C1 segment of cervical spinal cord (tissue), 14 donors: ENCODE results near the gene TRIM47.
A peak's percentile ranks its signal among the peaks of the same experiment; 100 is the strongest.

ENCODE experiments used
- DNase-seq, 14 donors: peaks; one replicate each; lab custom pipeline; 2025; lab: John Stamatoyannopoulos, UW

TRIM47 gene, protein sequence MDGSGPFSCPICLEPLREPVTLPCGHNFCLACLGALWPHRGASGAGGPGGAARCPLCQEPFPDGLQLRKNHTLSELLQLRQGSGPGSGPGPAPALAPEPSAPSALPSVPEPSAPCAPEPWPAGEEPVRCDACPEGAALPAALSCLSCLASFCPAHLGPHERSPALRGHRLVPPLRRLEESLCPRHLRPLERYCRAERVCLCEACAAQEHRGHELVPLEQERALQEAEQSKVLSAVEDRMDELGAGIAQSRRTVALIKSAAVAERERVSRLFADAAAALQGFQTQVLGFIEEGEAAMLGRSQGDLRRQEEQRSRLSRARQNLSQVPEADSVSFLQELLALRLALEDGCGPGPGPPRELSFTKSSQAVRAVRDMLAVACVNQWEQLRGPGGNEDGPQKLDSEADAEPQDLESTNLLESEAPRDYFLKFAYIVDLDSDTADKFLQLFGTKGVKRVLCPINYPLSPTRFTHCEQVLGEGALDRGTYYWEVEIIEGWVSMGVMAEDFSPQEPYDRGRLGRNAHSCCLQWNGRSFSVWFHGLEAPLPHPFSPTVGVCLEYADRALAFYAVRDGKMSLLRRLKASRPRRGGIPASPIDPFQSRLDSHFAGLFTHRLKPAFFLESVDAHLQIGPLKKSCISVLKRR

GRCh38 chr17:75878174-75878998, at the start of gene TRIM47:
Gene TRIM47, minus strand, starts transcription at chr17:75878581. Its CDS starts 33 bp downstream, at chr17:75878548.
- peak in 12 of 14 donors; percentile 32 to 75 (median 46) for DNase-seq

DNA sequence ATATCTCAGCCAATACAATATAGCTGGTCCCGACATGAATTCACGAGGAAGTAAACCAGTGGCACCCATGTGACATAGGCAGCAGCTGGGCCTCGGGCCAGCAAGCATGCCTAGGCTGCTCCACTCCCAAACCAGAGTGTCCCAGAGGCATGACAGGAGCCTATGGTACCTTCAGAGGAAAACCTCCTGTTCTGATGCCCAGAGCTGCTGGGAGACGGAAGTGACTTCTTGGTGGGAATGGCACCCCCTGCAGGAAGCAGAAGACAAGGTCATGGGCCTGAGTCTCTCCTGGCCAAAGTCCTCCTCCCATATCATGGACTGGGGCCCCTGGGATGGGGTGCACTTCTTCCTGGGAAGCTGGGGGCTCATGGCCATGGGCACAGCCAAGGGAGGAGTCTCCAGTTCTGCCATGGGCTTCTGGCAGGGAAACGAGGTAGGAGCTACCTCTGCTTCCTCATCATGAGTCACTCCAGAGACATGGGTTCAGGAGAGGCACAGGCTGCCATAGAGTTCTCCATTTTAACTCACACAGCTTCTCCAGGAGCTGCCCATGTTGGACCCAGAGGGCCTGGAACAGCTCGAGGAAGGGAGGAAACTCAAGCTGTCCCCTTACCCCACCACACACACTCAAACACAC, 49.0 kb upstream of the TRIM47 start:
- no peak for DNase-seq

DNA sequence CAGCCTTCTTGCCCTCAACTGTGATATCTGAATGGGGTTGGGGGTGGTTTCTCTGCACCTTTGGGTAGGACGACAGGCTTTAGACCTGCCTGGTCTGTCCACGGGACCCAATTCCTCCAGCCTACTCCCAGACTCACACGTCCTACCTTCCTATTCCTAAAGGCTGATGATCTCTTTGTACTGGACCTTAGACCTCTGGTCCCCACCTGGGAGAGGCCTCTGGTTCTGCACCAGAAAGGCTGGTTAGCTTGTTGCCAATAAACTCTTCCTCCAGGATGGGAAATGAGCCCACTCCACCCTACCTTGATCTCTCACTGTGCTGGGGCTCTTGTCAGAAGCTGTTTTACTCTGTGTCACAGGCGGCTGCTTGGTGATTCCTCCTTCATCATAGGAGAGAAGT, 48.1 kb upstream of the TRIM47 start:
- no peak for DNase-seq

- DNase-seq, result no peak
Measured at GRCh38 chr17:75925912-75926311, 47.5 kb upstream of the TRIM47 start.

- DNase-seq, result no peak
Measured at GRCh38 chr17:75925103-75925502, 46.7 kb upstream of the TRIM47 start.

DNA sequence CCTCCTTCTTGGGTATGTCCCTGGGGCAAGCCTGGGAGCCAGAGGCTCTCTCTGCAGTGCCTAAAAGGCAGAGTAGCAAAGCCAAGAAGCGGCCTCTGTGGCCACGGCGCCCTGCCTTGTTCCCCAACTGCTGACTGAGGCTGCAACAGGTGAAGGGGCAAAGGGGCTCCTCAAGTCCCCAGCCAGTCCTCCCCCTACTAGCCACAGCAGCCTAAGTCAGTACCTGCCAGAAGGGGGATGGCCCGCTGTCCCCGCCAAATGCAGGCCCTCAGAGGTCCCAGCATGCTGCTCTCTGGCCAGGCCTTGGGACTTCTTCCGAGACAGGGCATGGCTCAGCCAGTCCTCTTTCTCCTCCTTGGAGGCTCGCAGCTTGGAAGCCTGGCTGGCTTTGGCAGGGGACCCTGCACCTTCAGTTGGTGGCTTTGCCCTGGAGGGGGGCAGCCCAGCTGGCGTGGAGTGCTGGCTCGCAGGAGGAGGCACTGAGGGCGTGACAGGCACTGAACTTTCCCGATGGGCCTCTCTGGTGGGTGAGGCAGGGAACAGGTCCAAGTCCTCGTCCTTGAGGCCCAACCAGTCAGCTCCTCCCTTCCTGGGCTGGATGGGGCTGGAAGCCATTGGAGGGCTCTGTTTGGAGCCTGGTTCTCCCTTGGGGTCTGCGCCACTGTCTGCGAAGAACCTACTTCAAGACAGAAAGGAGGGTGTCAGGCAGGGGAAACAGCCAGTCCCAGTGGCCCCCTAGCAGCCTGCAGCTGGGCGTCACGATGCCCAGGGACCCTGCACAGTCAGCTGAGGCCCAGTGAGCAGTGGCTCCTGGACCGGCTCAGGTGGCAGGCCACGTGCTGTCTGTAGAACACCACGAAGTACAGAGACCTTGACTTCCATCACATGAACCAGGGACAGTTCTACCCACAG, 44.8 kb upstream of the TRIM47 start:
- no peak for DNase-seq

- no peak for DNase-seq
Measured at GRCh38 chr17:75922173-75922961, 44.0 kb upstream of the TRIM47 start.

GRCh38 chr17:75921596-75921995, 43.2 kb upstream of the TRIM47 start:
- DNase-seq, result no peak

DNA sequence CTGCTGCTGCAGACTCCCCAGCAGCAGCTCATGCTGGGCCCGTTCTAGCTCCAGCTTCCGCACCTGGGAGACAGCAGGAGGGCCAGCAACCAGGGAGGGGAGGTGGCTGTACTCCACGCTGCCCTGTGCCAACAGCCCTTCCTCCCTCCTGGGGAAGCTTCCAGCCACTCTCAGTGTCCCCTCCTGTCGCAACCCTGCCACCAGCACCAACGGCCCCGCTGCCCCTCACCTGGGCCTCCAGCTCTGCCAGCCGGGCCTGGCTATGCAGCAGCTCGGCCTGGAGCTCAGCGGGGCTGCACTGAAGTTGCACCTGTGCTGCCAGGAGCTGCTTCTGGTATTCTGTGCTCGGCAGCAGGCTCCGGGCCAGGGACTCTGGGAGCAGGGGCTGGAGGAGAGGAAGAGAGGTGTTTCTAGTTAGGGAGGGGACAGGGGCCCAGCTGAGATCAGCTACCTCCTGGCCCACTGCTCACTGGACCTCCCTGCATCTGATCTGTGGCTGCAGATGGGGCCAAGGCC, 41.7 kb upstream of the TRIM47 start:
- DNase-seq, result peak in 1 of 14 donors; percentile 67

- no peak for DNase-seq
Measured at GRCh38 chr17:75919611-75920010, 41.2 kb upstream of the TRIM47 start.

DNA sequence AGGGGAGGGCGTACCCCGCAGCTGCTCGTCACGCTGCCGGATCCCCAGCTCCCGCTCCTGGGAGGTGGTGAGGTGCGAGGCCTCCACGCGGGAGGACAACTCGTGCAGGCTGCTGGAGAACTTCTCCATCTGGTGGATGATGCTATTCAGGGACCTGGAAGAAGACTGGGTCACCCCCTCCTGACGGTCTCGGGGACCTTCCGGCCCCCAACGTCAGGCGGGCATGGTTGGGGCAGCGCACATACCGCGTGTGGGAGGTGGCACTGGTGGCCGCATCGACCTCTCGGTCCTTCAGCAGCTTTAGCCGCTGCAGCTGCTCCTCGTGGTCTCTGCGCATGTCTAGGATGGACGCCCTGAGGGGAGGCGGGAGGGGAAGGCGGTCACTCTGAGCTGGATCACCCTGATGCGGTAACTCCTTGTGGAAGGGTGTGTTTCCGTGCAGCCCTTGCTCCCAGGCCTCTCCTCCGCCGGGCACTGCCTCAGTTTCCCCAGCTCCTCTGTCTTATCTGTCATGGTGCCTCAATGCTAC, 39.6 kb upstream of the TRIM47 start:
- no peak for DNase-seq

- no peak for DNase-seq
Measured at GRCh38 chr17:75917141-75917916, 38.9 kb upstream of the TRIM47 start.

- no peak for DNase-seq
Measured at GRCh38 chr17:75915268-75915667, 36.9 kb upstream of the TRIM47 start.

GRCh38 chr17:75914643-75915267, 36.4 kb upstream of the TRIM47 start:
- no peak for DNase-seq

DNA sequence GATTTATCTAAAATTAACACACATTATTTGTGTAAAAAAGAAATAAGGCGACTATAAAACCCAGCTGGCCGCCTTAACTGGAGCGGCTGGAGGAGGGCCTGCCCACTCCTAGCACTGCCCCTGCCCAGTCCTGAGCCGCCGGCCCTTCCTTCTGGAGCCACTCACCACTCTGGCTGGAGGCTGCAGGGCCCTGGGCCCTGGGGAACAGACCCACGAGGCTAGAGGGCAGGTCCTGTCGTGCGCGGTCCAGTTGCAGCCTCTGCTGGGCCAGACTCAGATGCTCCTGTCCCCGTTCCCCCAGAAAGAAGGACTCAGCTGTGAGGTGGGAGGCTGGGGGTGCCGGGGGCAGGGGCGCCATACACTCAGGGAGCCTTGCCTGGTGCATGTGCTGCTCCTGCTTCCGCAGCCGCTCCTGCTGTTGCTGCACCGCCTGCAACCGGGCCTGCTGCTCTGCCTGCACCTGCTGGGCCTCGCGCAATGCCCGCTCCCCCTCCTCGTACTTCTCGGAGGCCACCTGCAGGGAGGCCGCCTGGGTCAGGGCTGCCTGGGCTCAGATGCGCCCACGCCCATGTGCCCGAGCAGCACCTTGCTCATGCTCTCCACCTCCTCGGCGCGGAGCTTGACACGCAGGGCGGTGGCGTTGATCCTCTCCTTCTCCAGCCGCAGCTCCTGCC, 35.3 kb upstream of the TRIM47 start:
- DNase-seq, result no peak

GRCh38 chr17:75910699-75911098, 32.3 kb upstream of the TRIM47 start:
- no peak for DNase-seq

DNA sequence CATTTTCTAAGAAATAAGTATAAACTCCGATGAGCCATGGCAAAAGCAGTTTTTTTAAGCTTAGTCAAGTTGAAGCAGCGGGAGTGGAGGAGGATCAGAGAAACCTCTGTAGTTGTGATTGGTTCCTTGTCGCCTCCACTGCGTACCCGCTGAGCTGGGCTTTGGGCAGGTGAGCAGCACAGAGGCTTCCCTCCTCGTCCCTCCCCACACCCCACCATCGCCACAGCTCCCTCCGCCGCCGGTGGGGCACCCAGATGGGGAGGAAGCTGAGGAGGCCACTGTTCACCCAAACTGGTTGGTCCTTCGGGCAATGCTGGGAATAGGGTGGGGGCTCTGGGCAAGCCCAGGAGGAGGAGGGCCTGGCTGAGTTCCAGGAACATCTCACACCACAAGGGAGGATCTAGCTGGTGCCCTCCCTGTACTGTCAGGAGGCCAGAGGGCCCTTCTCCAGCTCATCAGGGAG, 31.5 kb upstream of the TRIM47 start:
- DNase-seq, result peak in 1 of 14 donors; percentile 35
